ENCODE data around the gene PRKN. TPM values are rescaled to one million over a fixed set of nuclear protein-coding genes. Genes with fewer than 3 reads are reported as not detected.

The PRKN gene
- total and polyA plus RNA-seq, 9 of the 15 experiments (the other 6 are each of a cell fraction or from before 2014, with no cell fraction given): 0.03 to 0.96 (median 0.15) TPM; not detected in 2

- 0 out of 2 replicates have a peak, but pooled peaks have one; percentile 43 for TF ChIP-seq ARID3A (IDR thresholded peaks at IDR 0.05; ENCODE audit: borderline replicate concordance, low read depth, low read length)
- TF ChIP-seq TOE1 (IDR thresholded peaks at IDR 0.05; ENCODE audit: borderline replicate concordance): no peak
- TF ChIP-seq TOE1 (CRISPR knock-in tag; IDR thresholded peaks at IDR 0.05; ENCODE audit: borderline replicate concordance, low read depth): no peak
- TF ChIP-seq CC2D1A (IDR thresholded peaks at IDR 0.05): peak; percentile 50; the same call in 1 of the 2 replicates
- TF ChIP-seq KLF6 (CRISPR knock-in tag; IDR thresholded peaks at IDR 0.05; ENCODE audit: borderline replicate concordance): no peak
- TF ChIP-seq CHD7 (IDR thresholded peaks at IDR 0.05; ENCODE audit: low read depth, low read length): no peak
- TF ChIP-seq SNIP1 (IDR thresholded peaks at IDR 0.05; ENCODE audit: low read depth): no peak
- TF ChIP-seq GATA2 (CRISPR knock-in tag; IDR thresholded peaks at IDR 0.05): peak; percentile 55
- peak; percentile 90 for TF ChIP-seq CREB1 (IDR thresholded peaks at IDR 0.05)
- peak; percentile 60; the same call in 1 of the 2 replicates for TF ChIP-seq CREB1 (CRISPR knock-in tag; IDR thresholded peaks at IDR 0.05)
- TF ChIP-seq TCF3 (CRISPR knock-in tag; IDR thresholded peaks at IDR 0.05): peak; percentile 93
- no peak for TF ChIP-seq GATAD2A (IDR thresholded peaks at IDR 0.05)
- TF ChIP-seq ZNF175 (CRISPR knock-in tag; IDR thresholded peaks at IDR 0.05; ENCODE audit: low read depth): peak; percentile 89
- TF ChIP-seq ESRRA (IDR thresholded peaks at IDR 0.05; ENCODE audit: borderline replicate concordance, low read depth): no peak
- peak; percentile 70; the same call in 1 of the 2 replicates for TF ChIP-seq ZKSCAN8 (CRISPR knock-in tag; IDR thresholded peaks at IDR 0.05)
These were observed 1347.6 kb downstream of the PRKN start (continued) for GRCh38 chr6:161379834-161380582.
